ENCODE measurements around the gene TIMM17A.

Gene TIMM17A

DNA sequence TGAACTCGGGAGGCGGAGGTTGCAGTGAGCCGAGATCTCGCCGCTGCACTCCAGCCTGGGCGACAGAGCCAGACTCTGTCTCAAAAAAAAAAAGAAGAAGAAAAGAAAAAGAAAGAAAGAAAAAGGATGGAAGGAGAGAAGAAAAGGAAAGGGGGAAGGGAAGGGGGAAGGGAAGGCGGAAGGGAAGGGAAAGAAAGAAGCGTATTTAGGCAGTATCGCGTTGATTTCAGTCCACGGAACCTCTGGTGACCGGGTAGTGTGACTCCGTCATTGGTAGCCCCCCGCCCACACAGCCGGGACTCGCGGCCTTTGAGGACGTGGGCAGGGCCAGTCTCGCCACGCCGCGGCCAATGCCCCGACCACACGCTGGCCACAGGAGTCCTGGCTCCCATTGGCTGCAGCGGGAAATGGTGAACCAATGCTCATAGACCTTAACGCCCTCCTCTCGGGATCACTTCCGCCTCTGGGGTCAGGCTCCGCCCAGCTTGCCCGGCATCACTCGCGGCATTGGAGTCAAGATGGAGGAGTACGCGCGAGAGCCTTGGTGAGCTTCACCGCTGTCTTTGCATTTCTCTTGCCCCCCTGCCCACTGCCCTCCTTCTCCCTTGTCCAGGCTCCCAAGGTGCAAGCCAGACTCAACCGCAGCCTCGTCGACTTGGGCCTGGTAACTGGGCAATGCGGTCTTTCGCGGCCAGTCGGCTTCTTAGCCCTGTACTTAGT, at the start of gene TIMM17A:
TSS of gene TIMM17A (plus strand) at position 495 of the 720 bp plus-strand sequence. CDS start at position 519, 24 bp downstream.
- peak; percentile 93 for DNase-seq (ENCODE audit: low read depth)

DNA sequence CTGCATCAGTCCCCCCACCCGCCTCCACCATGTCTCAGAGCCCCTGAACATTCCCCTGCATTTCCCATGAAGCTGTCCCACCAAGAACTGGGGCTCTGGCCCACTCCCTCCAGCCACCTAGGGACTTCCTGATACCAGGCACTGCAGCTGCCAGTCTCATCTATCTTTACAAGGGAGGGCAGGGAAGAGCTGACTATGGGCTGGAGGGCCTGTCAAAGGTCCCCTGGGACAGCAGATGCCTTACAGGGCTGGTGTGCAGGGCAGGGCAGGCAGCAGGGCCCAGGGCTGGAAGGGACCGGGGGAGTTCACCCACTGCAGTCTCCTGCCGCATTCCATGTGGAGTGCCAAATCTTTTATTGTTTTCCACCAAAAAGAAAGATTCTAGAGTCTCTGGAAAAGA, 49.0 kb upstream of the TIMM17A start:
- DNase-seq (ENCODE audit: low read depth): no peak

DNA sequence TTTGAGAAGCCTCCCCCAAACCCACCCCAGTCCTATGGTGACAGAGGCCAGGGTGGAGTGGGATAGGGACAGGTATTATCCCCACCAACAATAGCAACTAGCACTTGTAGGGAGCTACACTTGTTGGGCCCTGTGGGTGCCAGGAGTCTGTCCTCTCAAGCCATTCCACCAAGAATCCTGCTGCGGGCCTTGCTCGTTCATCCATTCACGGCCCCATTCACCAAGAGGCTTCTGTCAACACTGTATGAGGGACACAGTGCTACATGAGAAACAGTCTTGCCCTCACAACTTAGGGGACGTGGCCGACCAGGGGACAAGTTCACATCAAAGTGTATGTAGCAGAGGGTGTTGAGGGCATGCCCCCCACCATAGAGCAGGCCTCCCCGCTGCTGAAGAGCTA, 47.7 kb upstream of the TIMM17A start:
- no peak for DNase-seq (ENCODE audit: low read depth)

- no peak for DNase-seq (ENCODE audit: low read depth)
Measured at GRCh38 chr1:201911826-201912571, 43.3 kb upstream of the TIMM17A start.

- no peak for DNase-seq (ENCODE audit: low read depth)
Measured at GRCh38 chr1:201912832-201913231, 42.5 kb upstream of the TIMM17A start.

DNA sequence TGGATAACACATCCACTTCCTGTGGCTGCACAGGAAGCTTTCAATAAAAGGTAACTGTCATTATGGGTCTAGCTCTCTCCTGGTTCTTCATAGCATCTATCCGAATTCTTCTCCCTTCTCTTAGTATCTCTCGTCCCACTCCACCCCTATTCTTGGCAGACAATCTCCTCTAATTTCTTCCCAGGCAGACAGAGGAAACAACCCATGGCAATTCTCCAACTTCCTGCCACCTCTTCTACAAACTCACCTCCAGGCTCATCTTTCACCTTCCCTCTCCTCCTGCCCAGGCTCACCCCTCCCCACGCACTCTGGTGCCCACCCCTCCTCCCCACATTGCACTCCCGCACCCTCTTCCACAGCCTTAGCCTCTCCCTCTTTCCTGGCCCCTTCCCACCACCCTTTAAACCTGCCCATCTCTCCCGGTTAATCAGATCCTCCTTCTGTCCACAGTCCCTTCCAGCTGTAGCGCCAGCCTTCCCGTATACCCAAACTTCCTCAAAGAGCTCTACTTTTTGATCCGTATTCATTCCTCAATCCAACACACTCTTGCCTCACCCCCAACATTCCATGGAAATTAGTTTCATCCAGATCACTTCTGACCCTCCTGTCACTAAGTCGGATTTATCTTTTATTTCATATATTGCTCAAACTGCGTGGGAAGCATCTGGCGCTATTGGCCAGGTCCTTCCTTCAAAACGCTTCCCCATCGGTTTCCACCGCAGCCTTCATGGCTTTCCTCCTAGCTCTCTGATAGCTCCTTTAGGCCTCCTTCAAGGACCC, 40.7 kb upstream of the TIMM17A start:
- DNase-seq (ENCODE audit: low read depth): no peak

DNA sequence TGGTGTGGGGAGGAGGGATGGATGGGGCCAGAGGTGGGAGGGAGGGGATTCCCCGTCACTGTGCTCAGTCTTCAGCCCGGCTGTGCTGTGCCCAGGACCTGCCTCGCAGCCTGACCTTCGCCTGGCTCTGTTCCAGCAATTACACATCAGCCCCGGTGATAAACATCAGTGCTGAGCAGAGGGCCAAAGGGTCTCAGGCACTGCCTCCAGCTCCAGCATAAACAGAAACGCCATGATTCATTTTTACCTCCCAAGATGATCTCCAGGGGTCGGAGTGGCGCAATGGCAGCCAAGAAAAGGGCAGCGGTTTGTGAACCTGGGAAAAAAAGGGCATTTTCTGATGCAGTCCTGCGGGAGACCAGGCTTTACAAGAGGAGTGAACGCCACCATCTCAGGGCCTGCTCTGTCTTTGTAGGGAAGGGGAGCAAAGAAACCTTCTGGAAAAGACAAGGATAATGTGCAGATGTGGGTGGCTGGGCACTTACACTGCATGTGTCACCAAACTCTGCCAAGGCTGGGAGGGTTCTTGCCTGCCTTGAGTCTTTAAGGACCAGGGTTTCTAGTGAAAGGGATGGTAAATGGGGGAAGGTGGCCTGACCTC, 38.6 kb upstream of the TIMM17A start:
- DNase-seq (ENCODE audit: low read depth): no peak

DNA sequence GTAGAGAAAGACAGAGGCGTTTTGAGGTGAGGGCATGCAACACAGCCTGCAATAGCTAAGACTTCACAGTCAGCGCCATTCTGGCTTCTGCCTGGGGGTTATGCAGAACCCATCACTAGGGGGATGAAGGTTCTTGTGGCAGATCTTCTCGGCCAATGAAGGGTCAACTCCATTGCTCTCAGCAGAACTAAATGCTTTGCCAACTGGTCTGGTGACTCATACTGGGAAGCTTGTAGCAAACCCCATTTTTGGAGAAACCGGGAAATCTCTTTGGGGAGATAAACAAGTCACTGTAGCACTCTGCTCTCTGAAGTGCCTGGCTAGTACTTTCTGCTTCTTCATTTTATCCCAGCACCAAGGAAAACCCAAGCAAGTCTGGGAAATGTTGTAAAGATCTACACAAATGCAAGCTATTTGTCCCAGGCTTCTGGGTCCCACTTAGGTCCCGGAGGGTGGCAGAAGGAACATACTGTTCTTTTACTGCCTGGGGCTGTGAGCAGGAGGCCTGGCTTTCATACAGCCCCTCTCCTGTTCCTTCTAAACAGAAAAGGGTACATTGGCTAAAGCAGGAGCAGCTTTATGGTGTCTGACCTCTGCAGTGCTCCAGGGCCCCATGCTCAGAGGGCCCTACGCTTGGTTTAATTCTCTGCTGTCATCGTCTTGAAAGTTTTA, 37.8 kb upstream of the TIMM17A start:
- no peak for DNase-seq (ENCODE audit: low read depth)

GRCh38 chr1:201918343-201918742, 37.0 kb upstream of the TIMM17A start:
- DNase-seq (ENCODE audit: low read depth): no peak

DNA sequence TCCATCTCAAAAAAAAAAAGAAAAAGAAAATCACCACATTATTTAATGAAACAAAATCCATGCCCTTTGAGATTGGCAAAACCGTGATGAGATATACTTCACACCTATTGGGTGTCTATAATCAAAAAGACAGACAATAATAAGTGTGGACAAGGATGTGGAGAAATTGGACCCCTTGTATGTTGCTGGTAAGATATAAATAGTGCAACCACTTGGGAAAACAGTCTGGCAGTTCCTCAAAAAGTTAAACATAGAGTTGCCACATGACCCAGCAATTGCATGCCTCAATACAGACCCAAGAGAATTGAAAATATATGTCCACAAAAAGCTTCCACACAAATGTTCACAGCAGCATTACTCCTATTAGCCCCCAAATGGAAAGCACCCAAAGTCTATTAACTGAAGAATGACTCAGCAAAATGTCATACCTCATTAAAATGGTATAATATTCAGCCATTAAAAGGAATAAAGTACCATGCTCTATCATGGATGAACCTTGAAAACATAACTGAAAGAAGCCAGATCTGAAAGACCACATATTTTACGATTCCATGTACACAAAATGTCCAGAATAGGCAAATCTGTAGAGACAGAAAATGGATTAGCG, 33.2 kb upstream of the TIMM17A start:
- no peak for DNase-seq (ENCODE audit: low read depth)

DNA sequence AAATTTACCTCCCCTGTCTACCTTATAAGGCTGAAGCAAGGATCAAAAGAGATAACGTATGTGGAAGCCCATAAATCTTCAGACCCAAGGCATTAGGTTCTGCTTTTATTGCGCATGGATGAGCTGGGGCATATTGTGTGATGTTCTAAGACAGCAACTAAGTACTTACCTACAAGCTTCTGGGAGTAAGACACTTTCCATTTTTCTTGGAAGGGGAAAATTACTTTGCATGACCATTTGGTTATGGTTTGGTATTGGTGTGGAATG, 30.1 kb upstream of the TIMM17A start:
- DNase-seq (ENCODE audit: low read depth): no peak

DNA sequence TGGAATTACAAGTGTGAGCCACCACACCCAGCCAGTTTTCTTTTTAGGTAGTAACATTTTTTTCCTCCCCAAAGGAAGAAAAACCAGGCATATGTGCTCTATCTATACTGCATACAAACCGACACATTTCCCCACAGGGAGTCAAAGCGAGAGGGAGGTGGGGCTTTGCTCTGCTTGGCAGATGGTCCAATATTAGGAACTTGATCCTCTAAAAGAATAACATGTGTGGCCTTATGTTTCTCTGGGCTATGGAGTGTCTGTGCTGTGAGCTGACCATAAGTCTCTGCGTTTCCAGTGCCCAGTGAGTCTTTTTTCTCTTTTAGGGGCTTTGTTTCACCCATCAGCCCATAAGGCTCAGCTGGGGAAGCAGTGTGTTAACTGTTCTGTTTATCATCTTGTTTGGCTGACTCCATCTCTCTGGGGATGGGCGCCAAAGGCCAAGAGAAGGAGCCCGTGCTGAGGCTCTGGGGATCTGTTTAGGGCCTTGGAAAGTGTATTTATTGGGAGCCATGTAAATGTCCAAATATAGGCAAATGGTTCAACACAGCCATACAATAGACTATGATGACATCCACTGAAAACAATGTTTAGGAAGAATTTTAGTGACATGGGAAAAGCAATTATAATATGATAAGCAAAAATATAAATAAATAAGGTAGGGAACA, 29.2 kb upstream of the TIMM17A start:
- no peak for DNase-seq (ENCODE audit: low read depth)

DNA sequence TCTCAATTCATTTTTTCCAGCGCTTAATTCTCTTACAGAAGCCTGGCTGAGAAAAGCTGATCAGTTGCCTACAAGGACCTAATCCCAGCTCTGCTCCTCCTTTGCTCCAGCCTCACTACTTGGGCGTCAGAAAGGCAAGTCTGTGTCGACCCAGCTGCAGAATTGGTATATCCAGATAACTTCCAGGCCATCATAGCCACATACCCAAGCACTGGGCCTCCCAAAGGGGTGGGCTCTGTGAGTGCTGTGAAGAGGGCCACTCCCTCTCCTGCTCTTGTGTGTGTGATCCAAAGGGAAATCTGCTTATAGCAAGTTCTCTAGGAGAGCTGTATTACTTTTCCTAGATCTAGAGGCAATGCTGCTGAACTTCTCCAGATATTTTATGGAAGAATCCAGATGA, 27.0 kb upstream of the TIMM17A start:
- DNase-seq (ENCODE audit: low read depth): no peak

DNA sequence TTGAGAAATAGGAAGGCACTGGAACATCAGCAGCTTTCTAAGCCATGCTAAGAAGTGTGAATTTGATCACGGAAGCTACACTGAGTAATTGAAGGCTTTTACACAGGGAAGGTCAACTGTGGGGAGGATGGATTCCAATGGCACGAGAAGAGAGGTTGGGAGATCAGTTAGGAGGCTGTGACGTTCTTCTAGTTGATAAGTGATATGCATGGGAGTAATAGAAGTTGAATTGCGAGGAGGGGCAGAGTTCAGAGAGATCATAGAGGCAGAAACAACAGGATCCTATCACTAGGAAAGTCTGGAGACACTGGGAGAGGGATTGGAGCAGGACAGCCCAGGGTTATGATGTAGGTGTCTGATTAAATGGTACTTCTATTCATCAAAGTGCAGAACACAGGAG, 25.2 kb upstream of the TIMM17A start:
- no peak for DNase-seq (ENCODE audit: low read depth)

GRCh38 chr1:201930803-201931202, 24.5 kb upstream of the TIMM17A start:
- no peak for DNase-seq (ENCODE audit: low read depth)

GRCh38 chr1:201933840-201934430, 21.4 kb upstream of the TIMM17A start:
- DNase-seq (ENCODE audit: low read depth): no peak

GRCh38 chr1:201937624-201938213, 17.6 kb upstream of the TIMM17A start:
- DNase-seq (ENCODE audit: low read depth): no peak

GRCh38 chr1:201938440-201939035, 16.8 kb upstream of the TIMM17A start:
- no peak for DNase-seq (ENCODE audit: low read depth)

- no peak for DNase-seq (ENCODE audit: low read depth)
Measured at GRCh38 chr1:201939148-201939547, 16.2 kb upstream of the TIMM17A start.

- DNase-seq (ENCODE audit: low read depth): no peak
Measured at GRCh38 chr1:201939574-201939973, 15.7 kb upstream of the TIMM17A start.
